IMR-90 (cell line): Measurements from ENCODE around the gene USF1. TPM values are rescaled to one million over a fixed set of nuclear protein-coding genes. Genes with fewer than 3 reads are reported as not detected.
A peak's percentile ranks its signal among the peaks of the same experiment; 100 is the strongest.

Source experiments
- ATAC-seq: fragments of 200-7000 bp; cut with Tn5 transposase; 2 replicates; pipeline ENCODE4 v1.9.1; 2020; ENCODE audit warnings: low read depth, mild to moderate bottlenecking, moderate library complexity
- BruUV-seq: library from RNA; stranded (reverse); fragments of 400-500 nt; replicated peaks from 2 replicates; lab custom pipeline; 2021; lab: Mats Ljungman, UMichigan
- CTCF ChIA-PET: fragments of 300-600 bp; formaldehyde crosslinking; extraction: SDS; loops from one replicate; lab custom pipeline; 2021; ENCODE audit warnings: antibody characterized with exemption; lab: Yijun Ruan, JAX
- POLR2A ChIA-PET: fragments of 300-600 bp; sonication (Branson Sonifier 250); formaldehyde crosslinking; loops from one replicate; lab custom pipeline; 2022; ENCODE audit warnings: antibody characterized with exemption; ENCODE audit not compliant: unreplicated experiment; lab: Charles Lee
- DNase-seq: peaks from one replicate; pipeline ENCODE4 v3.0.0; 2013
- H2AFZ ChIP-seq: replicated peaks from 2 replicates; pipeline ENCODE3; 2013; ENCODE audit warnings: low read length, mild to moderate bottlenecking; ENCODE audit not compliant: poor library complexity
- H2AK5ac ChIP-seq: 2 replicates; pipeline ENCODE4 v1.6.1; 2013; ENCODE audit warnings: low read depth, low read length, inconsistent platforms
- H2AK9ac ChIP-seq: replicated peaks from 2 replicates; pipeline ENCODE3; 2013; ENCODE audit warnings: mild to moderate bottlenecking, low read depth, low read length, moderate library complexity; ENCODE audit not compliant: poor library complexity
- H2BK120ac ChIP-seq: 2 replicates; pipeline ENCODE4 v1.6.1; 2013; ENCODE audit warnings: low read depth, low read length, inconsistent platforms
- H2BK15ac ChIP-seq: 3 replicates; pipeline ENCODE4 v1.6.1; 2013; ENCODE audit warnings: low read depth, low read length, inconsistent platforms
- H2BK20ac ChIP-seq: 2 replicates; pipeline ENCODE4 v1.6.1; 2013; ENCODE audit warnings: low read depth, mild to moderate bottlenecking, inconsistent platforms, low read length, moderate library complexity
- H2BK5ac ChIP-seq: 2 replicates; pipeline ENCODE4 v1.6.1; 2013; ENCODE audit warnings: mild to moderate bottlenecking, low read depth, low read length, inconsistent platforms; ENCODE audit not compliant: poor library complexity, severe bottlenecking
- H3K14ac ChIP-seq: replicated peaks from 2 replicates; pipeline ENCODE4 v1.6.1; 2013; ENCODE audit warnings: low read depth, low read length, inconsistent platforms
- H3K18ac ChIP-seq: 2 replicates; pipeline ENCODE4 v1.6.1; 2013; ENCODE audit warnings: low read depth, low read length, control low read depth
- H3K23ac ChIP-seq: 2 replicates; pipeline ENCODE4 v1.6.1; 2013; ENCODE audit warnings: low read depth, low read length, inconsistent platforms
- H3K27ac ChIP-seq: 2 replicates; pipeline ENCODE4 v1.5.1; 2013; ENCODE audit warnings: mild to moderate bottlenecking, control low read depth, low read length; ENCODE audit not compliant: insufficient read depth
- H3K27me3 ChIP-seq: 2 replicates; pipeline ENCODE4 v1.6.1; 2013; ENCODE audit warnings: low read length; ENCODE audit not compliant: control insufficient read depth, insufficient read depth
- H3K36me3 ChIP-seq: 2 replicates; pipeline ENCODE4 v1.6.1; 2013; ENCODE audit warnings: low read length, mixed read lengths; ENCODE audit not compliant: control insufficient read depth, insufficient read depth
- H3K4ac ChIP-seq: 2 replicates; pipeline ENCODE4 v1.6.1; 2013; ENCODE audit warnings: low read depth, low read length, inconsistent platforms
- H3K4me1 ChIP-seq: 2 replicates; pipeline ENCODE4 v1.6.1; 2013; ENCODE audit warnings: low read length, mixed read lengths; ENCODE audit not compliant: control insufficient read depth, insufficient read depth
- H3K4me2 ChIP-seq: 2 replicates; pipeline ENCODE4 v1.6.1; 2013; ENCODE audit warnings: low read depth, mild to moderate bottlenecking, control low read depth, low read length, moderate library complexity
- H3K4me3 ChIP-seq: 2 replicates; pipeline ENCODE4 v1.5.1; 2013; ENCODE audit warnings: low read depth, mild to moderate bottlenecking, control low read depth, low read length, moderate library complexity; ENCODE audit not compliant: insufficient read depth
- H3K56ac ChIP-seq: 2 replicates; pipeline ENCODE4 v1.6.1; 2013; ENCODE audit warnings: low read length, inconsistent platforms; ENCODE audit not compliant: insufficient read depth; ENCODE audit errors: extremely low read depth
- H3K79me1 ChIP-seq, 2 experiments: 2 replicates each; pipeline ENCODE4 v1.6.1; 2013; ENCODE audit warnings: low read length in 2 of 2, inconsistent platforms in 1 of 2, low read depth in 1 of 2
- H3K9ac ChIP-seq: 2 replicates; pipeline ENCODE4 v1.6.1; 2013; ENCODE audit warnings: low read depth, low read length, control low read depth
- H3K9me1 ChIP-seq: 2 replicates; pipeline ENCODE4 v1.6.1; 2013; ENCODE audit warnings: low read length, inconsistent platforms; ENCODE audit not compliant: insufficient read depth
- H3K9me3 ChIP-seq: 2 replicates; pipeline ENCODE4 v1.6.1; 2013; ENCODE audit warnings: low read length; ENCODE audit not compliant: control insufficient read depth, insufficient read depth
- H4K20me1 ChIP-seq: 2 replicates; pipeline ENCODE4 v1.6.1; 2013; ENCODE audit warnings: low read length, inconsistent platforms; ENCODE audit not compliant: insufficient read depth
- H4K5ac ChIP-seq: 2 replicates; pipeline ENCODE4 v1.6.1; 2013; ENCODE audit warnings: mild to moderate bottlenecking, low read depth, low read length, control low read depth
- H4K8ac ChIP-seq, 2 experiments: 2 replicates each; pipeline ENCODE4 v1.6.1; 2013; ENCODE audit warnings: low read depth in 2 of 2, low read length in 2 of 2, control low read depth in 1 of 2, inconsistent platforms in 1 of 2
- H4K91ac ChIP-seq: 2 replicates; pipeline ENCODE4 v1.6.1; 2013; ENCODE audit warnings: low read depth, low read length, inconsistent platforms; ENCODE audit not compliant: insufficient read depth
- CHD1 ChIP-seq: IDR thresholded peaks from 2 replicates; pipeline ENCODE4 v1.6.1; 2012; ENCODE audit warnings: low read depth, low read length, improper control_type of control experiment
- MXI1 ChIP-seq: IDR thresholded peaks from 2 replicates; pipeline ENCODE4 v1.6.1; 2012; ENCODE audit warnings: low read depth, mild to moderate bottlenecking, low read length, moderate library complexity, borderline replicate concordance
- WGBS, 2 experiments: methylation state at CpG; one replicate each; pipeline versions ENCODE4 v1.1.5 to v1.1.7; 2013; ENCODE audit warnings: missing lambda C conversion rate in 2 of 2; ENCODE audit not compliant: insufficient read length in 1 of 2; ENCODE audit errors: extremely low coverage in 2 of 2; 5-methylcytosine and 5-hydroxymethylcytosine counted together
- dilution Hi-C: fragments of 300-500 bp; cut with HindIII; formaldehyde crosslinking; loops from one replicate; pipeline ENCODE4 v1.14.3; 2018; ENCODE audit warnings: low sequenced_read_pairs; ENCODE audit not compliant: unreplicated experiment
- in situ Hi-C: fragments of 300-500 bp; cut with MboI; formaldehyde crosslinking; loops from 3 replicates; pipeline ENCODE4 v1.14.3; 2019; ENCODE audit warnings: low sequenced_read_pairs, inconsistent platforms, mixed read lengths
- intact Hi-C: fragments of 100-400 bp; cut with micrococcal nuclease; formaldehyde crosslinking; loops from 2 replicates; pipeline ENCODE4 v1.10.0; 2022
- polyA plus RNA-seq, 3 experiments: library from polyadenylated mRNA; depleted of rRNA; stranded (reverse); fragments of >200 nt; gene quantifications; 2 replicates each; pipeline ENCODE4 v1.2.3, GENCODE V29; 2012; ENCODE audit warnings: low replicate concordance in 1 of 3
- total RNA-seq: library from RNA; depleted of rRNA; stranded (reverse); fragments of >200 nt; gene quantifications from 2 replicates; pipeline ENCODE4 v1.2.3, GENCODE V29; 2012

Gene USF1
- total and polyA plus RNA-seq, 2 of the 4 experiments (the other 2 are of a cell fraction): 37.1 to 78.9 TPM

DNA sequence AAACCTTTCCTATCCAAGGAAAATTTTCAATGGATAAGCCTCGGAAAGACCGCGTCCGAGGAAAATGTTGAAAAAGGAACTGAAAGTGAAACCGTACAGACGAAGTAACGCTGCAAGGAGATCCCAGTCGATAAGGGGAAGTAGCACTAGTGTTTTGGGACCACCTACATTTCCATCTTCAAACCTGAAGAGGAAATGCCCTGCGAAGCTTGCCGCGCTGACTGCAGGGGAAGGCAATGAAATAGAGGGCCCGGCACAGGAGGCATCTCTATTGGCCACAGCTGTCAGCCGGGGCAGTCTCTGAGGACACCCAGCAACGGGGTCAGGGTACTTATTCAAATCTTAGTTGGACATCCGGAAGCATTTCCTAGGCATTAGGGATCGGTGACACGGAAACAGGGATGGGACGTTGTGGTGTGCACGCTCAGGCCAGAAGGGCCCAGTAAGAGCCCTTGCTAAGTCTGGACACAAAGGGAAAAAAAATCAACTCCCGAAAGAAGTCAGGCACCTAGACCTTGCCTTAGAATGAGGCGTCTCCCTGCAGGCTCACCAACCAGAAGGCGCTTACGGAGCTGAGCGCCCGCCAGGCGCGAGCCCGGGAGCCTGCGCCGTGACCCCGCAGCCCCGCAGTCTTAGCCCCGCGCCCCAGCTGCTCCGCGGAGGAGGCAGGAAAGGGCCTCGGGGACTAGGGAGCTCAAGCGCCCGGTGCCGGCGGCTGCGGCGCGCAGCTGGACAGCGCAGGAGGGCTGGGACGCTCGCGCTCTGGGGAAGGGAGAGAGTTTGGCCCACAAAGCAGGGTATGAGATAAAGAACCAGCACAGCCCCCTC is 655 bp downstream of the USF1 start:
- Histone ChIP-seq H2BK20ac (no peak overlapping the region), H4K8ac (peak overlapping the region; percentile 88 to 95), H2BK5ac (peak overlapping the region; percentile 75), H3K14ac (peak overlapping the region; percentile 78), H4K20me1 (no peaks in the 10 kb centered on the region; the same call in 1 of the 2 replicates), H2BK120ac (peak overlapping the region; percentile 0; the same call in 1 of the 2 replicates), H3K9me3 (no peaks in the 10 kb centered on the region), H2AFZ (peak overlapping the region; percentile 78), H2BK15ac (no peak overlapping the region), H3K4me2 (peak overlapping the region; percentile 87), H3K4me1 (no peaks in the 10 kb centered on the region; the same call in 1 of the 2 replicates), H2AK9ac (peak overlapping the region; percentile 84), H3K27ac (peak overlapping the region; percentile 73), H3K4ac (peak overlapping the region; percentile 78), H3K9ac (peak overlapping the region; percentile 82), H4K5ac (peak overlapping the region; percentile 56), H3K27me3 (no peaks in the 10 kb centered on the region), H3K23ac (peak overlapping the region; percentile 89), H3K36me3 (peaks cover 19% of the 10 kb centered on the region), H3K4me3 (peak overlapping the region; percentile 53), H3K79me1 (peaks cover 18 to 37% of the 10 kb centered on the region in 2 experiments), H3K18ac (no peak overlapping the region; the same call in 1 of the 2 replicates), H3K9me1 (no peaks in the 10 kb centered on the region), H2AK5ac (0 out of 2 replicates have a peak overlapping the region, but pooled peaks have one; percentile 3), H3K56ac (peak overlapping the region; percentile 89), H4K91ac (peak overlapping the region; percentile 64)
- dilution Hi-C loops (no loop called here), in situ Hi-C loops (loop anchor here (5.0 kb wide), 1 partner anchor 48 kb away; no protein-coding TSS in a partner anchor), intact Hi-C loops (loop anchor here (1.0 to 5.0 kb wide), 4 partner anchors 37 to 347 kb away; no protein-coding TSS in a partner anchor)
- ChIA-PET CTCF (interaction anchor here (2.0 to 2.2 kb wide), 2 partner anchors 48 to 52 kb away, joined by 10 to 13 read pairs; partner anchors contain the start of gene KLHDC9), POLR2A (no interaction called here)
- BruUV-seq: TSS peak; percentile 56
- 0% methylated on average over 2 of the region's 48 CpGs; no CpG with 5 or more reads in 1 of the 2 experiments for WGBS, 2 experiments
- ATAC-seq (peak; percentile 68), DNase-seq (peak; percentile 58)
- 0 out of 2 replicates have a peak, but pooled peaks have one; percentile 33 for TF ChIP-seq MXI1
- no peak for TF ChIP-seq CHD1
